Measurements from ENCODE around the gene C9.
"Not testable (repeated sequence)": the region's sequence is repeated elsewhere in the genome, so short reads cannot be mapped to it uniquely, and the experiment has no call there.

Gene C9

DNA sequence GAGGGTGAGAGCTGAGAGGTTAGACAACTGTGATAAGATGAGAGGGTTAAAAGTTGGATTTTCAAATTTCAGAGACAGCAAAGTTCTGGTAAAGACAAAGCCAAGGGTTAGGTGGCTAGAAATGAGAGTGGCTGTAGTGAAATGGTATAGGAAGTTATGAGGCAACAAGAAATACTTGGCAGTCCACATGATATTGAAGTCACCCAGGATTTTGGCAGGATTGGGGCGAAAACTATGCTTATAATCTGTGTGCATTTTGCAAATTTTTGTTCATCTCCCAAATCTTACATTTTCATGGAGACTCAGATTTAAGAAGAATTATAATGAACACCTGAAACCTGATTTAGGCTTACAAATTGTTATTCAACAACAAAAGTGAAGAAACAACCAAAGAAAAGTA is 35.6 kb downstream of the C9 start:
- ChIA-PET POLR2A (no interaction called here), CTCF (interaction anchor here (1.1 kb wide), 1 partner anchor 15 kb away, joined by 3 read pairs; no protein-coding TSS in a partner anchor)
- TF ChIP-seq, protein P1, sequence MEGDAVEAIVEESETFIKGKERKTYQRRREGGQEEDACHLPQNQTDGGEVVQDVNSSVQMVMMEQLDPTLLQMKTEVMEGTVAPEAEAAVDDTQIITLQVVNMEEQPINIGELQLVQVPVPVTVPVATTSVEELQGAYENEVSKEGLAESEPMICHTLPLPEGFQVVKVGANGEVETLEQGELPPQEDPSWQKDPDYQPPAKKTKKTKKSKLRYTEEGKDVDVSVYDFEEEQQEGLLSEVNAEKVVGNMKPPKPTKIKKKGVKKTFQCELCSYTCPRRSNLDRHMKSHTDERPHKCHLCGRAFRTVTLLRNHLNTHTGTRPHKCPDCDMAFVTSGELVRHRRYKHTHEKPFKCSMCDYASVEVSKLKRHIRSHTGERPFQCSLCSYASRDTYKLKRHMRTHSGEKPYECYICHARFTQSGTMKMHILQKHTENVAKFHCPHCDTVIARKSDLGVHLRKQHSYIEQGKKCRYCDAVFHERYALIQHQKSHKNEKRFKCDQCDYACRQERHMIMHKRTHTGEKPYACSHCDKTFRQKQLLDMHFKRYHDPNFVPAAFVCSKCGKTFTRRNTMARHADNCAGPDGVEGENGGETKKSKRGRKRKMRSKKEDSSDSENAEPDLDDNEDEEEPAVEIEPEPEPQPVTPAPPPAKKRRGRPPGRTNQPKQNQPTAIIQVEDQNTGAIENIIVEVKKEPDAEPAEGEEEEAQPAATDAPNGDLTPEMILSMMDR (IDR thresholded peaks at IDR 0.05; ENCODE audit: control extremely low read depth, extremely low read depth, low read depth, missing control alignments): no peak
- no peak for DNase-seq (ENCODE audit: extremely low spot score)

DNA sequence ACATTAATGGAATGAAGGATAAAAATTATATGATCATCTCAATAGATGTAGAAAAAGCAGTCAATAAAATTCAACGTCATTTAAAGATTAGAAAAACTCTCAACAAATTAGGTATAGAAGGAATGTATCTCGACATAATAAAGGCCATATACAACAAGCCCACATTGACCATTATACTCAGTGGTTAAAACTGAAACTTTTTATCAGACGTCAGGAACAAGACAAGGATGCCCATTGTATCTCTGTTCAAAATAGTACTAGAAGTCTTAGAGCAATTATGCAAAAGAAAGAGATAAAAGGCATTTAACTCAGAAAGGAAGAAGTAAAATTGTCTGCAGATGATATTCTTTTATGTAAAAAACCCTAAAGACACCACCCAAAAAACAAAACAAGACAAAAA is 40.8 kb downstream of the C9 start:
- ChIA-PET CTCF (no interaction called here), POLR2A (no interaction called here)
- TF ChIP-seq, protein P1 (IDR thresholded peaks at IDR 0.05; ENCODE audit: control extremely low read depth, extremely low read depth, low read depth, missing control alignments): no peak
- no peak for DNase-seq (ENCODE audit: extremely low spot score)

DNA sequence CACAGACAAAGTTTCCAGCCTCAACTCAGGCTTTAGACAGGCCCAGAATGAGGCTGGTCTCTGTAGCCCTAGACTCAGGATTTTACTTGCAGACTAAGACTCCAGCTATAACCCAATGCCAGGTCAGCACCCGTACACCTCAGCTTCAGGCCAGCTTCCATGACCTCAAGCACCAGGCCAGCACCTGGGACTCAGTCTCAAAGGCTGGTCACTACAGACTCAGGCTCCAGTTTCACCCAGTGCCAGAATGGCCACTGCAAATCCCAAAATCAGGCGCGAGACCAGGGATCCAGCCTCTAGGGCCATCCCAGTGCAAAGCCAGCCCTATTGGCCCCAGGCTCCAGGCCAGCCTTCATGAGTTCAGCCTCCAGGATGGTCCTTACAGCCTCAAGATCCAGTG is 44.9 kb downstream of the C9 start:
- no peak for DNase-seq (ENCODE audit: extremely low spot score)
- ChIA-PET POLR2A (no interaction called here), CTCF (interaction anchor here (2.0 kb wide), 1 partner anchor 102 kb away, joined by 8 read pairs; no protein-coding TSS in a partner anchor)
- TF ChIP-seq, protein P1 (IDR thresholded peaks at IDR 0.05; ENCODE audit: control extremely low read depth, extremely low read depth, low read depth, missing control alignments): no peak

DNA sequence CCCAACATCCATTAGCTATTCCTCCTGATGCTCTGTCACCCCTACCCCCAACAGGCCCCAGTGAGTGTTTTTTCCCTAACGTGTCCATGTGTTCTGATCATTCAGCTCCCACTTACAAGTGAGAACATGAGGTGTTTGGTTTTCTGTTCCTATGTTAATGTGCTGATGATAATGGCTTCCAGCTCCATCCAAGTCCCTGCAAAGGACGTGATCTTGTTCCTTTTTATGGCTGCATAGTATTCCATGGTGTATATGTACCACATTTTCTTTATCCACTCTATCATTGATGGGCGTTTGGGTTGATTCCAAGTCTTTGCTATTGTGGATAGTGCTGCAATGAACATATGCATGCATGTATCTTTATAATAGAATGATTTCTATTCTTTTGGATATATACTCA is 47.8 kb downstream of the C9 start:
- CTCF ChIA-PET: interaction anchor here (1.2 kb wide), 1 partner anchor 22 kb away, joined by 3 read pairs; no protein-coding TSS in a partner anchor
- DNase-seq (ENCODE audit: extremely low spot score); POLR2A ChIA-PET: not testable (repeated sequence)

DNA sequence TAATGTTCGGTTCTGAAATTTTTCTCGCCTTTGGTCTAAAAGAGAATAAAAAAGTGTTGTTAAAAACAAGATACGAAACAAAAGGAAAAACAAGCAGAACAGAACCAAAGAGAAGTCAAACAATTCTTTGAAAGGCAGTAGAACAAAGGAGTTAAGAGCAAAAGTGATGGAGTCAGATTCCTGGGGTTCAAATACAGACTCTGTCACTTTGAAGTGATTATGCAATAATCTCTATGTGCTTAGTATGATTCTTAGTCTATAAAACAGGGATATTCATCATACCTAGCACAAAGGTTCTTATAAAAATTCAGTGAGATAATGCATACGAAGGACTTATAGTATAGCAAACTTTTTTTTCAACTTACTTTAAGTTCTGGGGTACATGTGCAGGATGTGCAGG is 48.3 kb downstream of the C9 start:
- DNase-seq (ENCODE audit: extremely low spot score): no peak
- ChIA-PET POLR2A (no interaction called here), CTCF (interaction anchor here (1.2 kb wide), 1 partner anchor 23 kb away, joined by 3 read pairs; no protein-coding TSS in a partner anchor)
- TF ChIP-seq, protein P1 (IDR thresholded peaks at IDR 0.05; ENCODE audit: control extremely low read depth, extremely low read depth, low read depth, missing control alignments): no peak

DNA sequence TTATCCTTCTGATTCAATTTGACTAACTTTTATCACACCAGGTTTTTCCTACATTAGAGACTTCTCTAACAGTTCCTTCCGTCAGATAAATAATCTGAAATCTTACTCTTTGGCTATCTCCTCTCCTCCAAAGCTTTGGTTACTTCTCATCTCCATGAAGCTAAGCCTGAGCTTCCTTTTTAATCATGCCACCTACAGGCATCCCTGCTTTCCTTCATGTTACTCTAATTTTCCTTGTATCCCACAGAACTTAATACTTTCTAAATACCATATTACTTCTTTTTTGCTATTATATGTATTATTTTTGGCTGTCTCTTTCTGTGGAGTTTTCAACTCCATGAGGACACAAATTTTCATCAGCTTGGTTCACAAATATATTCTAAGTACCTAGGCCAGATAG is 49.7 kb downstream of the C9 start:
- TF ChIP-seq, protein P1 (IDR thresholded peaks at IDR 0.05; ENCODE audit: control extremely low read depth, extremely low read depth, low read depth, missing control alignments): no peak
- POLR2A ChIA-PET: no interaction called here
- CTCF ChIA-PET: no interaction called here
- no peak for DNase-seq (ENCODE audit: extremely low spot score)

DNA sequence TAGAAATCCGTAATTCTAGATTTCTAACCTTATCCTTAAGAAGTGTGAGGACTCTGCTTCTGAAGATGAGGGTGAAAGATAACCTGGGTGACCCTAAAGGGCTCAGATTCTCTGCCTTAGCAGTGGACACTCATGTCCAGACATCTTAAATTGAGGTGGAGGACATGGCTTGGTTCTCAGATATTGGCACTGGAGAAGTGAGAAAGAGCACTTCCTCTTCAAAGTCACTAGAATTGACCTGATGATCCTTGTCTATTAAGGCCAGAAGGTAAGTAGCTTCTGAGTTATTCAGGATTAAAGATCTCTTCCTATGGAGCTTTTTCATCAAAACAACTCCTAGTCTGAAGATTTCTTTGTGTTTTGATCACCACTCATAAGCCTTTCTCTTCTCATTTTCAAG is 54.8 kb downstream of the C9 start:
- TF ChIP-seq, protein P1 (IDR thresholded peaks at IDR 0.05; ENCODE audit: control extremely low read depth, extremely low read depth, low read depth, missing control alignments): no peak
- ChIA-PET CTCF (no interaction called here), POLR2A (no interaction called here)
- DNase-seq (ENCODE audit: extremely low spot score): no peak
